Activated CD8-positive, alpha-beta memory T cell treated with anti-CD3 and anti-CD28 coated beads, Interleukin-2, amount 50 U/mL, for 24 hours (primary cell): ENCODE data around the gene PBX3.

Experiments
- DNase-seq: peaks from one replicate; pipeline ENCODE4 v3.0.0-alpha.2; 2020; ENCODE audit errors: extremely low read depth

The PBX3 gene

GRCh38 chr9:125995706-125996105 lies 248.5 kb downstream of the PBX3 start:
- no peak for DNase-seq

DNA sequence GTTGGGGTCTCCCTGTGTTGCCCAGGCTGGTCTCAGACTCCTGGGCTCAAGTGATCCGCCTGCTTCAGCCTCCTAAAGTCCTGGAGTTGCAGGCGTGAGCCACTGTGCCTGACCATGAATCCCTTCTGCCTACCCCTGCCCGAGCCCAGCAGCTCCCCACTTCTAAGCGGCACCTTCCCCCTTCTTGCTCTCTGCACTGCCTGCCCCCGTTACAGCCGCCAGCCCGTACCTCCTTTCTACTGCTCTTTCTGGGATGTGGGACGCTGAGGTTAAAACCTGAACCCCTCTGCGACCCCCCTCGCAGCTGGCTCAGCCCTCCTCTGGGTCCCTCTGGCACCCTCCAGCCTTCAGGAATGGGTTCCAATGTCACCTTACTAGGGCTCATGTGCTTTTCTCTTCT lies 249.6 kb downstream of the PBX3 start:
- no peak for DNase-seq

- no peak for DNase-seq
Observed at GRCh38 chr9:125997196-125997823, 250.1 kb downstream of the PBX3 start.

DNA sequence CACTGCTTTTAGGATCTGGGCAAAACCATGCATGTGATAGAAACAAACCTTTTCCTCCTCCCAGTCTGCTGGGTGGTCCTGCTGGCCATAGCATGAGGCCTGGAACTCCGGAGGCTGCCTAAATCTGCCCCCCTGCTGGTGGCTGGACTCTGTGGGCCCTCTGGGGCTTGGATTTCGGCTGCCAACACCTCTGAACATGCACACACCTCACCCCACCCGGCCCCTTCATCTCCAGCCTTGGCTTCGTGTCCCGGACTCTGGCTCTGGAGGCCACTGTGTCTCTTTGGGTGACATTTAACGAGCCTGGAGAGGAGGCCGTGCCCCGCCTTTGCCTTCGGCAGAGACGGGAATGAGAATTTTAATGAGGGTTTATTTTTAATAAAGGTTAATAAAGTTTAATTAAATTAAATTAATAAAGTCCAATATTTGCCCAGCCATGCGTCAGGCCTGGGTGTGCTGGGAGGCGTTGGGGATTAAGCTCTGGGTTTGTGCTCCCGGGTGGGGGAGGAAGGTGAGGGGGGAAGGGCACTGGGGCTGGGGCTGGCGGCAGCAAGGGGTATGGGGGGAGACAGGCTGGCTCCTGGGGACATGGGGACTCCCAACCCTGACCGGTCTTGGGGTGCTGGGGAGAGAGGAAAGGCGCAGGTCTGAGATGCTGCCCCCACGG lies 251.8 kb downstream of the PBX3 start:
- no peak for DNase-seq

DNA sequence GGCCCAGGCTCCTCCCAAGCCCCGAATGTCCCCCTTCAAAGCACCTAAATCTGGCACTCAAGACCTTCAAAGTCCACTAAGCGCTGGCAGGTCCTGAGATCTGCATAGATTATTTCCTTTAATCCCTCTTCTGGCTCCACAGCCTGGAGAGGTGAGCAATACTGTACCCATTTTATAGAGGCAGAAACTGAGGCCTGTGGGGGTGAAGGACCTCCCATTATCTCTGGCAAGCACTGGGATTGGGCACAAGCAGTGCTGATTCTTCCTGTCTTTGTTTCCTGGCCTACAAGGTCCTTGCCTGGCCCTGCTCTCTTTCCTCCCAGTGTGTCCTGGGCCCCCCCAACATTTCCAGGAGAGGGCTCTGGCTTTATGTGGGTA lies 252.3 kb downstream of the PBX3 start:
- no peak for DNase-seq

DNA sequence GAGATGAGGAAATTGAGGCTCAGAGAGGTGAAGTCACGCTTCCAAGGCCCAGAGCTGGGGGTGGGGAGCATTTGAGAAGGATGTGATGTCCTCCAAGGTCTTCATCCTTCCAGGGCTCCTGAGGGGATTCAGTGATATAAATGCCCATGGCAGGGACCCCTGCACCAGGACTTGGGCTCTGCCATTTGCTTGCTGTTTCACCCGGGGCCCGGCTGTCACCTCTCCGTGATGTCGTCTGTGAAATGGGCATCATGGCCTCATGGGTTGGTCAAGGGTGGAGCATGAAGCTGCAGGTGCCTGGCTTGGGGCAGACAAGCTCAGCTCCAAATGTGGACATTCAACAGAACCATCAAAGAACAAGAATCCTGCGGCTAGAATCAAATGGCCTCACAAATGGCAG lies 253.1 kb downstream of the PBX3 start:
- DNase-seq: no peak

- DNase-seq: no peak
Observed at GRCh38 chr9:126000731-126001580, 253.8 kb downstream of the PBX3 start.

GRCh38 chr9:126001581-126002225 lies 254.5 kb downstream of the PBX3 start:
- DNase-seq: no peak

DNA sequence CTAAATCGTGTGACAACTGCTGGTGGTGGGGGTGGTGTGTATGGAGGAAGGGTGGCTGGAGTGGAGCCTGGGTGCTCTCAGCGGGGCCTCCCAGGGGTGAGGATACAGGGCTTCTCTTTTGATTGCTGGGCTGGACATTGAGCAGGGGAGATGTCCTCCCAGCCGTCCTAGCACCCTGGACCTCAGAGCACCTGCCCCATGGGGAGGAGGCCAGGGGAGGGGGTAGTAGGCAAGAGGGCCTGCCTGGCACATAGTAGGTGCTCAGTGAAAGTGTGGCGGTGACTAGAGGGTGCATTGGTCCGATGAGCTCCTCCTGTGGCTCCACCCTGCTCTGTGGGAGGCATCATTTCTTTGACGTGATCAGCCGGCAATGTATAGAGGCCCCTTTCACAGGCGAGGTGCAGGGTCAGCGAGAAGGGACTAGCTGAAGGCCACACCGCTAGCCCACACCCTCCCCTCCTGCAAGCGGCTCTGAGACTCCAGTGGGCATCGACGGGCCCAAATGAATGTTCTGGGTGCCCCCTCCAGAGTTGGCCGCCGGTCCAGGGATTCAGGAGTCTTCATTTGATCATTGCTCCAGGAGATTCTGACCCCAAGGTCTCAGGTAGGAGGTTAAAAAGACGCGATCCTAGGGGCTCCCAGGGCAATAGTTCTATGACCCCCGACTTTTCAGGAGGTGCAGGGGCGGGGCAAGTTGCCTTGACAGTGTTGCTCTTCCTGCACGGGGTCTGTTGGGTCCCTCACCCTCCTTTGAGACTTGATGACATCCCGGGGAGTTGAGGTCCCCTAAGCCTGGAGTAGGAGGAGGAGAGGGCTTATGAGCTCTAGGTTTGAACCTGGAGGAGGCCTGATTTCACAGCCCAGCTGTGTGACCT lies 255.5 kb downstream of the PBX3 start:
- DNase-seq: no peak

GRCh38 chr9:126009047-126009446 lies 261.9 kb downstream of the PBX3 start:
- no peak for DNase-seq

- no peak for DNase-seq
Observed at GRCh38 chr9:126014726-126015125, 267.6 kb downstream of the PBX3 start.

GRCh38 chr9:126015424-126015823 lies 268.3 kb downstream of the PBX3 start:
- DNase-seq: no peak

DNA sequence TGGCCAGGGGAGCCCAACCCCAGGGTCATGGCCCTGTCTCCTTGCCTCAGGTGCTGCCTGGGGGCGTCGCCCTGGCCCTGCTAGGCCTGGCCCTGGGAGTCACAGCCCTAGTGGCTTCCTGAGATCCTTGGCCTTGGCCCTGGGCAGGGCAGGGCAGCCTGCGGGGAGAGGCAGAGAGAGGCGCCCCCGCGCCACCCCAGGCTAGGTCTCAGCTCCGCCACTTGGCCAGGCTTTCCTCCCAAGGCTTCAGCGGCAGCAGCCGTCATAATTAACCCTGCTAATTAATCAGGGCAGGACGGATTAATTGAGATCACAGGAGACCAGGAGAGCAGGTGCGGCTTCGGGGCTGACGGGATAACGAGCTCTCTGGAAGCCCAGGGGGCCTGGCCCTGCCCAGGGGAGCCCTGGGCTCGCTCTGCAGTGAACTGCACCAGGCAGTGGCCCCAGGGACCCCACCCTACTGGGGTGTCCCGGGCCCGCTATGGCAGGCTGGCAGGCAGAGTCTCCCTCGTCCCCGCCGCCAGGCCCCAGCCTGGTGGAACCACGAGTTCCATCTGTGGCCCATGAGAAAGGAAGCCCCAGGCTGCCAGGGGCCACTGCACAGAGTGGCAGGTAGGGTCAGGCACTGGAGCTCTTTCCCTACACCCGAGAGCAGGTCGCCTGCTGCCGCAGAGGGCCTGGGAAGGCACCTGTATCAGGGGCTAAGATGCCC lies 269.6 kb downstream of the PBX3 start:
- no peak for DNase-seq
